Stimulated activated CD8-positive, alpha-beta memory T cell treated with anti-CD3 and anti-CD28 coated beads, Interleukin-4, amount 100 ng/mL, for 1 hour (primary cell): ENCODE data around the gene CYRIA.

ENCODE experiments used
- DNase-seq, 2 donors: peaks; one replicate each; pipeline ENCODE4 v3.0.0-alpha.2; 2020; ENCODE audit warnings: low read depth in 2 of 2, low spot score in 1 of 2

The CYRIA gene

GRCh38 chr2:16632598-16632997 lies 33.0 kb downstream of the CYRIA start:
- no peak for DNase-seq

GRCh38 chr2:16630463-16630862 lies 35.2 kb downstream of the CYRIA start:
- no peak for DNase-seq

GRCh38 chr2:16629770-16630169 lies 35.9 kb downstream of the CYRIA start:
- no peak for DNase-seq

GRCh38 chr2:16629044-16629443 lies 36.6 kb downstream of the CYRIA start:
- no peak for DNase-seq

- DNase-seq: no peak
Measured at GRCh38 chr2:16628314-16628713, 37.3 kb downstream of the CYRIA start.

- DNase-seq: no peak
Measured at GRCh38 chr2:16626997-16627605, 38.5 kb downstream of the CYRIA start.

GRCh38 chr2:16626497-16626896 lies 39.1 kb downstream of the CYRIA start:
- DNase-seq: no peak

- DNase-seq: no peak
Measured at GRCh38 chr2:16625759-16626158, 39.9 kb downstream of the CYRIA start.

- DNase-seq: no peak
Measured at GRCh38 chr2:16625201-16625729, 40.4 kb downstream of the CYRIA start.

GRCh38 chr2:16624436-16624780 lies 41.2 kb downstream of the CYRIA start:
- no peak for DNase-seq

GRCh38 chr2:16623564-16624435 lies 41.8 kb downstream of the CYRIA start:
- no peak for DNase-seq

GRCh38 chr2:16623031-16623430 lies 42.6 kb downstream of the CYRIA start:
- no peak for DNase-seq

GRCh38 chr2:16622399-16622968 lies 43.1 kb downstream of the CYRIA start:
- no peak for DNase-seq

GRCh38 chr2:16621316-16621715 lies 44.3 kb downstream of the CYRIA start:
- no peak for DNase-seq

- no peak for DNase-seq
Measured at GRCh38 chr2:16620590-16620989, 45.0 kb downstream of the CYRIA start.

GRCh38 chr2:16619576-16620245 lies 45.9 kb downstream of the CYRIA start:
- no peak for DNase-seq

GRCh38 chr2:16617282-16618266 lies 48.1 kb downstream of the CYRIA start:
- DNase-seq: no peak
